Activated T-helper 1 cell treated with Interleukin-2 at 50 U/mL for 16 hours (primary cell): Measurements from ENCODE around the gene ZNF335.
"Not testable (repeated sequence)": the region's sequence is repeated elsewhere in the genome, so short reads cannot be mapped to it uniquely, and the experiment has no call there.

ENCODE experiments used
- DNase-seq: peaks from one replicate; pipeline ENCODE4 v3.0.0-alpha.2; 2020; ENCODE audit warnings: low read depth

ZNF335 gene

GRCh38 chr20:46000262-46000996 is 28.4 kb upstream of the ZNF335 start:
- no peak for DNase-seq

- no peak for DNase-seq
Measured at GRCh38 chr20:45999557-46000261, 27.7 kb upstream of the ZNF335 start.

GRCh38 chr20:45998761-45999160 is 26.8 kb upstream of the ZNF335 start:
- DNase-seq: no peak

- no peak for DNase-seq
Measured at GRCh38 chr20:45998337-45998736, 26.3 kb upstream of the ZNF335 start.

- DNase-seq: no peak
Measured at GRCh38 chr20:45997187-45997586, 25.2 kb upstream of the ZNF335 start.

- not testable (repeated sequence) for DNase-seq
Measured at GRCh38 chr20:45995495-45996097, 23.6 kb upstream of the ZNF335 start.

GRCh38 chr20:45994761-45995493 is 22.9 kb upstream of the ZNF335 start:
- DNase-seq: no peak

- DNase-seq: no peak
Measured at GRCh38 chr20:45993197-45993951, 21.4 kb upstream of the ZNF335 start.

GRCh38 chr20:45991616-45992015 is 19.6 kb upstream of the ZNF335 start:
- no peak for DNase-seq

- DNase-seq: not testable (repeated sequence)
Measured at GRCh38 chr20:45988830-45989229, 16.8 kb upstream of the ZNF335 start.

- DNase-seq: peak; percentile 60
Measured at GRCh38 chr20:45987108-45987780, 15.2 kb upstream of the ZNF335 start.

GRCh38 chr20:45985573-45985972 is 13.6 kb upstream of the ZNF335 start:
- DNase-seq: no peak

GRCh38 chr20:45983279-45983743 is 11.3 kb upstream of the ZNF335 start:
- DNase-seq: no peak

- DNase-seq: no peak
Measured at GRCh38 chr20:45981261-45981660, 9.3 kb upstream of the ZNF335 start.

GRCh38 chr20:45976086-45976485 is 4.1 kb upstream of the ZNF335 start:
- DNase-seq: no peak

GRCh38 chr20:45975686-45976085 is 3.7 kb upstream of the ZNF335 start:
- no peak for DNase-seq

- DNase-seq: no peak
Measured at GRCh38 chr20:45974896-45975565, 3.0 kb upstream of the ZNF335 start.

GRCh38 chr20:45972500-45973183 is 639 bp upstream of the ZNF335 start:
- no peak for DNase-seq

GRCh38 chr20:45971425-45971674 is 653 bp downstream of the ZNF335 start:
- DNase-seq: no peak
